Muscle of back (tissue), 11 donors: ENCODE measurements around the gene GALNT17. TPM values are rescaled to one million over a fixed set of nuclear protein-coding genes. Genes with fewer than 3 reads are reported as not detected.
"Not testable (repeated sequence)": the region's sequence is repeated elsewhere in the genome, so short reads cannot be mapped to it uniquely, and the experiment has no call there.

ENCODE experiments used
- DNase-seq, 3 donors: peaks; one replicate each; pipeline versions ENCODE4 v3.0.0 to v3.0.0-alpha.2; 2013
- polyA plus RNA-seq, 10 donors: library from polyadenylated mRNA; unstranded; fragments of 120-200 nt; gene quantifications; one replicate each; pipeline ENCODE4 v1.2.1, GENCODE V29; 2013; ENCODE audit not compliant: insufficient read length in 10 of 10

GALNT17 gene
- polyA plus RNA-seq, 10 donors = 26.9 to 44.8 (median 33.3) TPM

- no peak for DNase-seq
Measured at GRCh38 chr7:71723859-71724258, 591.9 kb downstream of the GALNT17 start.

GRCh38 chr7:71727347-71727746, 595.4 kb downstream of the GALNT17 start:
- DNase-seq = no peak

DNA sequence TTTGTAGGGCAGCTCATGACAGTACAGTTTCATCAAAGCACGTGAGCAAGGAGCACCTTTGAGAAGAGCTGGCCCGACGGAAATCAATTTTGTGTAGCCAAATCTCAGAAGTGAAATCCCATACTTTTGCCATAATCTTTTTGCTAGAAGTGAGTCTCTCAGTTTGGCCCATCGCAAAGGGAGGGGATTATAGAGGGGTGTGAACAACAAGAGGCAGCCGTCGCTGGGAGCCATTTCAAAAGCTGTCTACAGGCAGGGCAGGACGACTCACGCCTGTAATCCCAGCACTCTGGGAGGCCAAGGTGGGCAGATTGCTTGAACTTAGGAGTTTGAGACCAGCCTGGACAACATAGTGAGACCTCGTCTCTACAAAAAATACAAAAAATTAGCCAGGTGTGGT, 599.8 kb downstream of the GALNT17 start:
- no peak for DNase-seq

DNA sequence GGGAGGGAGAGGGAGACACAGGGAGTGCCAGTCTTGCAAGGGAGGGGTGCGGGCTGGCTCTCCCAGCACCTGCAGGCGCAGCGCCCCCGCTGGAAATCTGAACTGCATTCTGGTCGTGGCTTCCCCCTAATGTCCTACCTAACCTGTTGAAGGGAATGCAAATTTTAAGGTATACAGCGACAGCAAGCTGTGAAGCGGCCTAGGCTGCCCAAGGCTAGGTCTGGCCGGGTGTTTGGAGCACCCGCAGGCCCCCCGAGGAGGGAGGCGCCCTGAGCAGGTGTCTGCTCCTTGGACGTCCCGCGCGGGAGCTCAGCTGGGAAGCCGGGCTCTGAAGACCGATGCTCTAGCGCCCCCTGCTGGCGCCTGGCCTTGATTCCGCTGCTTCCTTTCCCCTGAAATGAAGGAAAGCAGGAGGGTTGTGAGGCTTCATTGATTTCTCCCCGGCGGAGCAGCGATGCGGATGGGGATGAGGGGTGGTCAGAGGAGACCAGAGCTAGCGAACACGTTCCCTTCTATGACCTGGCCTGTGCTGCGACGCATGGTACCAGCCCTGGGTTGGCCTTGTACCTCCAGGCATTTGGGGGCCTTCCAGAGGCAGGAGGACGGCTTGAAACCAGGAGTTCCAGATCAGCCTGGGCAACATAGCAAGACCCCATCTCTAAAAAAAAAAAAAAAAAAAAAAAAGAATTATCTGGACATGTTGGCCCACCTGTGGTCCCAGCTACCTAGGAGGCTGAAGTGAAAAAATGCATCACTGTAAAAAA, 601.3 kb downstream of the GALNT17 start:
- DNase-seq = peak; percentile 76 to 94 (median 90)

GRCh38 chr7:71735961-71736556, 604.1 kb downstream of the GALNT17 start:
- DNase-seq = peak; percentile 65 to 88 (median 82)

DNA sequence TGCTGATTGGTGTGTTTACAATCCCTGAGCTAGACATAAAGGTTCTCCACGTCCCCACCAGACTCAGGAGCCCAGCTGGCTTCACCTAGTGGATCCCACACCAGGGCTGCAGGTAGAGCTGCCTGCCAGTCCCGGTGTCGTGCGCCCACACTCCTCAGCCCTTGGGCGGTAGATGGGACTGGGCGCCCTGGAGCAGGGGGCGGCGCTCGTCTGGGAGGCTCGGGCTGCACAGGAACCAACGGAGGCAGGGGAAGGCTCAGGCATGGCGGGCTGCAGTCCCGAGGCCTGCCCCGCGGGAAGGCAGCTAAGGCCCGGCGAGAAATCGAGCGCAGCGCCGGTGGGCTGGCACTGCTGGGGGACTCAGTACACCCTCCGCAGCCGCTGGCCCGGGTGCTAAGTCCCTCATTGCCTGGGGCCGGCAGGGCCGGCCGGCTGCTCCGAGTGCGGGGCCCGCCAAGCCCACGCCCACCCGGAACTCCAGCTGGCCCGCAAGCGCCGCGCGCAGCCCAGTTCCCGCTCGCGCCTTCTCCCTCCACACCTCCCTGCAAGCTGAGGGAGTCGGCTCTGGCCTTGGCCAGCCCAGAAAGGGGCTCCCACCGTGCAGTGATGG, 606.1 kb downstream of the GALNT17 start:
- DNase-seq = not testable (repeated sequence)

DNA sequence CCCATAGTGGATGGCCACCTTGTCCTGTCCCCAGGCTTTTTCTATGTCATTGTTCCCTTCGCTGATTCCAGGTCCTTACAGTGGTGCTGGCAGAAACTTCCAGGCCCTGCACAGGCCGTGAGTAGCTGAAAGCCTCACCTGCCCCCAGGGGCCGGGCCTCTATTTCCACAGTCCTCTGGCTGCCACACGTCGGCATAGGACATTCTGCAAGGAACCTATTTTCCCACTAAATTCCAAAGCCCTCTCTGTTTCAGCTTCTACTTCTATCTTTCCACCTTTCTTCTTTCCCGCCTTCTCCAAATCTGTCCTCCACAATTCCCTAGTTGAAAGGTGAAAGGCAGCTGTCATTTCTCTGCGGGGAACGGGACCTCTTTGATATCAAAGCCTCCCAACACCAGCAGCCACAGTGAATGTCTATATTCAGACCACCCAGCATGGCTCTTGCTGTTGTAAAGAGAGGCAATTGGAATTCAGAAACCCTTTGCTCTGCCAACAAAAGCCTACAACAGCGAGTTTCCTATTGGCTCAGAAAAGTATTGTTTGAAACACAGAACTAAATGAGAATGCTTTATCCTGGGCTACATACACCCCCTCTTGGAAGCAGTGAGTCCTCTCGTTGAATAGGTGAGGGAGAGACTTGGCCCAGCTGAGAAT, 607.7 kb downstream of the GALNT17 start:
- no peak for DNase-seq

DNA sequence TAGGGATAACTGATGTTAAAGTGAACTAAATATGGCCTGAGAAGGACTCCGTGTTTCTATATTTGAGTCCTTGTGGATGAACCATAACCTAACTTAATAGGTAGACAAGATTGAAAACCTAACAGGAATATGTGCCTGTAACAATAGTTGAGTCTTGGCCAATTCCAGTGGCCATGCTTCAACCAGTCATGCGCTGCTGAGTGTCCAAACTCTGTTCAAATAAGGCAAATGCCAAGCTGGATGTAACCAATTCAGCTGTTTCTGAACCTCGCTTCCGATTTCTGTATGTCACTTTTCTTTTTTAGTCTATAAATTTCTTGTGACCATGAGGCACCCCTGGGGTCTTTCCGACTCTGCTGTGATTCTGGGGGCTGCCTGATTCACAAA, 608.2 kb downstream of the GALNT17 start:
- no peak for DNase-seq

DNA sequence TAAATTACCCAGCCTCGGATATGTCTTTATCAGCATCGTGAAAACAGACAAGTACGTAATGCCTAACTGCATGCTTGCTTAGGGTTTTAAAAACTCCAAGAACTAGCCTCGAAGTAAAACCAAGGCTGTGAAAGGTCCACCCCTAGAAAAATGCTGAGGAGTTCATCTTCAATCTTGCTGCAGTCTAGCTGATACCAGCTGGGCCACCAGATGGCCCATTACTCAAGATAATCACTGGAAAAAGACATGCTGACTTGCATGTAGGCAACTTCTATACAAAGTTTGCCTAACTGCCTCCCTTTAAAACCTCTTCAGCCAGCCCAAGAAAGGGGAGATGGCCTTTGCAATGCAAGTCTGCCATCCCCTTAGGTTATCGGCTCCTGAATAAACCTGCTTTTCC, 614.1 kb downstream of the GALNT17 start:
- no peak for DNase-seq

DNA sequence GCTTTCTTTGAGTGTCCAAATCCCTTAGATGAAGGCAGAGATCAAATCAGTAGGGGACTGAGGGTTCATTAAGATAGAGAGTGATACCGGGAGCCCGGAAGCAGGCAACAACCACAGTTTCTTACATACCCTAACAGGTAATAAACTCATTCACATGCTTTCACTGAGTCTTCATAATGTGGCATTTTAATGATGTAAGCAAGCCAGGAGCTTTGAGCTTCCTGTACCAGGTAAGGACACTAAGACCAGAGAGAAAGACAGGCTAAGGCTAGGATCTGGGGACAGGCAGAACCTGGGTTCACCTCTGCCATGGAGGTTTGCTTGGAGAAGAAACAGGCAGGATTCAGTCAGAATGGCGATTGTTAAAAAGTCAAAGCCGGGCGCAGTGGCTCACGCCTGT, 618.3 kb downstream of the GALNT17 start:
- no peak for DNase-seq

GRCh38 chr7:71752171-71752935, 620.4 kb downstream of the GALNT17 start:
- DNase-seq = peak; percentile 19 to 66 (median 26)

DNA sequence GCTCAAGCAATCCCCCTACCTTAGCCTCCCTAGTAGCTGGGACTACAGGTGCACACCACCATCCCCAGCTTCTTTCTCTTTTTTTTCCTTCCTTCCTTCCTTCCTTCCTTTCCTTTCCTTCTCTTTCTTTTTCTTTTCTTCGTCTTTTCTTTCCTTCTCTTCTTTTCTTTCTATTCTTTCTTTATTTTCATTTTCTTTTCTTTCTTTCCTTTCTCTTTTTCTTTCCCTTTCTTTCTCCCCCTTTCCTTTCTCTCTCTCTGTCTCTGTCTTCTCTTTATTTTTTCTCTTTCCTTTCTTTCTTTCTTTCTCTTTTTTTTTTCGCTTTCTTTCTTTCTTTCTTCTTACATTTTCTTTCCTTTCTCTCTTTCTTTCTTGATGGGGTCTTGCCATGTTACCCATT, 621.3 kb downstream of the GALNT17 start:
- no peak for DNase-seq

DNA sequence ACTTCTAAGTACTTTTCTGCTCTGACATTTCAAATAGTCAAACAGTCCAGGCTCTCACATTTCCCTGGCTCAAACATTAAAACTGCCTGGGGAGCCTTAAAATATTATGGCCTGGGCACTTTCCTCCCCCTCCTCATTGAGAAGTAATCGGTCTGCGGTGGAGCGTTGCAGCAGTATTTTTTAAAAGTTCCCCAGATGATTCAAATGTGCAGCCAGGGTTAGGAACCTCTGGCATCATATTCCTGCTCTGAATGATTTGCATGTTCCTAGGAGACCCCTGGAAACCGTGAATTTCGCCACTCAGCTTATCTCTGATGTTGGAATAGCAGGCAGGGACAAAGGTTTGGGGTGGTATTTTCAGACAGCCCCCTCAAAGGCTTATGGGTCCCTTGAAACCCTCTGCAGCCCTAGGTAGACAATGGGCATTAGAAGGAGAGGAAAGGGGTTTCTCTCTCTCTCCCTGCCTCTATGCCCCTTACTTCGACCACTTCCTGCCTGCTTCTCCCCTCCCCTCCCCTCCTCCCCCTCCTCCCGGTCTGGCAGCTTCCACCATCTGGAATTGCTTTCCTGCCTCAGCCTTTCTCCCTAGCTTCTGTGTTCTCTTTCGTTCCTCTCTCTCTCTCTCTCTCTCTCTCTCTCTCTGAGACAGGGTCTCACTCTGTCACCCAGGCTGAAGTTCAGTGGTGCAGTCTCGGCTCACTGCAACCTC, 622.2 kb downstream of the GALNT17 start:
- peak in 1 of 3 donors; percentile 47 for DNase-seq

GRCh38 chr7:71754828-71755227, 622.9 kb downstream of the GALNT17 start:
- DNase-seq = no peak

DNA sequence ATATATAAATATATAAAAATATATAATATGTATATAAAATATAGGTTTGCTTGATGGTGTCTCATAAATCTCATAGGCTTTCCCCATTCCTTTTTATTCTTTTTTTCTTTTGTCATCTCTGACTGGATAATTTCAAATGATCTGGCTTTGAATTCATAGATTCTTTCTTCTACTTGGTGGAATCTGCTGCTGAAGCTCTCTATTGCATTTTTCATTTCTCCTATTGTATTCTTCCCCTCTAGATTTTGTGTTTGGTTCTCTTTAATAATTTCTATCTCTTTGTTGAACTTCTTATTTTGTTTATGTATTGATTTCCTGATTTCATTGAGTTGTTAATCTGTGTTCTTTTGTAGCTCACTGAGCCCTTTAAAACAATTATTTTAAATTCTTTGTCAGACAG, 629.4 kb downstream of the GALNT17 start:
- no peak for DNase-seq
